ENCODE measurements around the gene SEMA6D.
"Not testable (repeated sequence)": the region's sequence is repeated elsewhere in the genome, so short reads cannot be mapped to it uniquely, and the experiment has no call there.

The SEMA6D gene

GRCh38 chr15:47728426-47728825, 11.1 kb downstream of the SEMA6D start:
- H3K4me3 Mint-ChIP-seq = no peak overlapping the region
- no peaks in the 10 kb centered on the region for H3K36me3 Mint-ChIP-seq
- H3K27me3 Mint-ChIP-seq = peaks cover 8% of the 10 kb centered on the region
- H3K27ac Mint-ChIP-seq = no peak overlapping the region
- no peaks in the 10 kb centered on the region for H3K4me1 Mint-ChIP-seq
- no peaks in the 10 kb centered on the region for H3K9me3 Mint-ChIP-seq

- H3K27ac Mint-ChIP-seq = no peak overlapping the region
- H3K4me1 Mint-ChIP-seq = no peaks in the 10 kb centered on the region
- no peak overlapping the region for H3K4me3 Mint-ChIP-seq
- H3K27me3 Mint-ChIP-seq = peaks cover 8% of the 10 kb centered on the region
- H3K9me3 Mint-ChIP-seq = no peaks in the 10 kb centered on the region
- no peaks in the 10 kb centered on the region for H3K36me3 Mint-ChIP-seq
These were observed 11.6 kb downstream of the SEMA6D start for GRCh38 chr15:47728886-47729285.

- no peaks in the 10 kb centered on the region for H3K9me3 Mint-ChIP-seq
- H3K4me3 Mint-ChIP-seq = no peak overlapping the region
- H3K4me1 Mint-ChIP-seq = no peaks in the 10 kb centered on the region
- H3K27ac Mint-ChIP-seq = no peak overlapping the region
- no peaks in the 10 kb centered on the region for H3K27me3 Mint-ChIP-seq
- no peaks in the 10 kb centered on the region for H3K36me3 Mint-ChIP-seq
These were observed 13.9 kb downstream of the SEMA6D start for GRCh38 chr15:47731230-47731629.

GRCh38 chr15:47732248-47732647, 14.9 kb downstream of the SEMA6D start:
- H3K27me3 Mint-ChIP-seq = no peaks in the 10 kb centered on the region
- no peaks in the 10 kb centered on the region for H3K36me3 Mint-ChIP-seq
- H3K4me1 Mint-ChIP-seq = no peaks in the 10 kb centered on the region
- no peaks in the 10 kb centered on the region for H3K9me3 Mint-ChIP-seq
- H3K27ac Mint-ChIP-seq = no peak overlapping the region
- no peak overlapping the region for H3K4me3 Mint-ChIP-seq

- Mint-ChIP-seq H3K4me3 (no peak overlapping the region), H3K27ac (no peak overlapping the region), H3K27me3 (peaks cover 3% of the 10 kb centered on the region), H3K9me3 (no peaks in the 10 kb centered on the region), H3K36me3 (no peaks in the 10 kb centered on the region), H3K4me1 (no peaks in the 10 kb centered on the region)
These were observed 15.8 kb downstream of the SEMA6D start for GRCh38 chr15:47733085-47733484.

GRCh38 chr15:47736143-47736786, 19.0 kb downstream of the SEMA6D start:
- no peak overlapping the region for H3K27ac Mint-ChIP-seq
- no peaks in the 10 kb centered on the region for H3K4me1 Mint-ChIP-seq
- H3K9me3 Mint-ChIP-seq = no peaks in the 10 kb centered on the region
- peaks cover 5% of the 10 kb centered on the region for H3K27me3 Mint-ChIP-seq
- H3K4me3 Mint-ChIP-seq = no peak overlapping the region
- no peaks in the 10 kb centered on the region for H3K36me3 Mint-ChIP-seq

- Mint-ChIP-seq H3K27me3 (peaks cover 5% of the 10 kb centered on the region), H3K4me3 (no peak overlapping the region), H3K36me3 (no peaks in the 10 kb centered on the region), H3K27ac (no peak overlapping the region), H3K4me1 (no peaks in the 10 kb centered on the region), H3K9me3 (no peaks in the 10 kb centered on the region)
These were observed 20.2 kb downstream of the SEMA6D start for GRCh38 chr15:47737477-47737876.

GRCh38 chr15:47738144-47738825, 21.0 kb downstream of the SEMA6D start:
- H3K4me1 Mint-ChIP-seq, H3K27ac Mint-ChIP-seq, H3K9me3 Mint-ChIP-seq, H3K36me3 Mint-ChIP-seq, H3K4me3 Mint-ChIP-seq, H3K27me3 Mint-ChIP-seq: not testable (repeated sequence)

GRCh38 chr15:47741082-47741481, 23.8 kb downstream of the SEMA6D start:
- H3K27me3 Mint-ChIP-seq = peaks cover 5% of the 10 kb centered on the region
- no peak overlapping the region for H3K27ac Mint-ChIP-seq
- no peaks in the 10 kb centered on the region for H3K4me1 Mint-ChIP-seq
- no peaks in the 10 kb centered on the region for H3K36me3 Mint-ChIP-seq
- H3K9me3 Mint-ChIP-seq = no peaks in the 10 kb centered on the region
- H3K4me3 Mint-ChIP-seq = no peak overlapping the region

- no peaks in the 10 kb centered on the region for H3K36me3 Mint-ChIP-seq
- no peaks in the 10 kb centered on the region for H3K9me3 Mint-ChIP-seq
- H3K27ac Mint-ChIP-seq = no peak overlapping the region
- H3K4me1 Mint-ChIP-seq = no peaks in the 10 kb centered on the region
- H3K4me3 Mint-ChIP-seq = no peak overlapping the region
- peaks cover 5% of the 10 kb centered on the region for H3K27me3 Mint-ChIP-seq
These were observed 24.6 kb downstream of the SEMA6D start for GRCh38 chr15:47741907-47742306.

- Mint-ChIP-seq H3K27me3 (peaks cover 4% of the 10 kb centered on the region), H3K4me1 (no peaks in the 10 kb centered on the region), H3K36me3 (no peaks in the 10 kb centered on the region), H3K27ac (no peak overlapping the region), H3K9me3 (no peaks in the 10 kb centered on the region), H3K4me3 (no peak overlapping the region)
These were observed 25.0 kb downstream of the SEMA6D start for GRCh38 chr15:47742334-47742733.

- no peak overlapping the region for H3K27ac Mint-ChIP-seq
- H3K9me3 Mint-ChIP-seq = no peaks in the 10 kb centered on the region
- peaks cover 3% of the 10 kb centered on the region for H3K27me3 Mint-ChIP-seq
- no peaks in the 10 kb centered on the region for H3K36me3 Mint-ChIP-seq
- no peak overlapping the region for H3K4me3 Mint-ChIP-seq
- H3K4me1 Mint-ChIP-seq = no peaks in the 10 kb centered on the region
These were observed 25.4 kb downstream of the SEMA6D start for GRCh38 chr15:47742742-47743141.

GRCh38 chr15:47743385-47743784, 26.1 kb downstream of the SEMA6D start:
- no peaks in the 10 kb centered on the region for H3K9me3 Mint-ChIP-seq
- H3K27me3 Mint-ChIP-seq = no peaks in the 10 kb centered on the region
- no peak overlapping the region for H3K4me3 Mint-ChIP-seq
- no peak overlapping the region for H3K27ac Mint-ChIP-seq
- H3K4me1 Mint-ChIP-seq = no peaks in the 10 kb centered on the region
- no peaks in the 10 kb centered on the region for H3K36me3 Mint-ChIP-seq

GRCh38 chr15:47743886-47744285, 26.6 kb downstream of the SEMA6D start:
- Mint-ChIP-seq H3K27ac (no peak overlapping the region), H3K27me3 (no peaks in the 10 kb centered on the region), H3K9me3 (no peaks in the 10 kb centered on the region), H3K4me1 (no peaks in the 10 kb centered on the region), H3K4me3 (no peak overlapping the region), H3K36me3 (no peaks in the 10 kb centered on the region)

- H3K36me3 Mint-ChIP-seq = no peaks in the 10 kb centered on the region
- H3K4me1 Mint-ChIP-seq = no peaks in the 10 kb centered on the region
These were observed 27.2 kb downstream of the SEMA6D start for GRCh38 chr15:47744496-47744895.

GRCh38 chr15:47744973-47745372, 27.7 kb downstream of the SEMA6D start:
- Mint-ChIP-seq H3K4me1 (no peaks in the 10 kb centered on the region), H3K36me3 (no peaks in the 10 kb centered on the region), H3K9me3 (no peaks in the 10 kb centered on the region), H3K4me3 (no peak overlapping the region), H3K27me3 (no peaks in the 10 kb centered on the region), H3K27ac (no peak overlapping the region)

More at GRCh38 chr15:47744496-47744895, 27.2 kb downstream of the SEMA6D start:
- Mint-ChIP-seq H3K4me3 (no peak overlapping the region), H3K27ac (no peak overlapping the region), H3K9me3 (no peaks in the 10 kb centered on the region), H3K27me3 (no peaks in the 10 kb centered on the region)

- no peaks in the 10 kb centered on the region for H3K4me1 Mint-ChIP-seq
- H3K27ac Mint-ChIP-seq = no peak overlapping the region
- H3K9me3 Mint-ChIP-seq = no peaks in the 10 kb centered on the region
- no peak overlapping the region for H3K4me3 Mint-ChIP-seq
- no peaks in the 10 kb centered on the region for H3K36me3 Mint-ChIP-seq
- H3K27me3 Mint-ChIP-seq = no peaks in the 10 kb centered on the region
These were observed 29.2 kb downstream of the SEMA6D start for GRCh38 chr15:47746516-47746915.
